CD14-positive monocyte (primary cell): ENCODE measurements around the gene LBR. TPM values are rescaled to one million over a fixed set of nuclear protein-coding genes. Genes with fewer than 3 reads are reported as not detected.

Source experiments
- DNase-seq, 3 donors: peaks; one replicate each; pipeline ENCODE4 v3.0.0-alpha.2; 2011 to 2022
- H2AFZ ChIP-seq: 2 replicates; pipeline ENCODE4 v1.6.0; 2012; ENCODE audit warnings: mild to moderate bottlenecking, low read depth, low read length, inconsistent platforms; ENCODE audit not compliant: insufficient read depth, poor library complexity, severe bottlenecking
- H3K27ac ChIP-seq, 2 donors: 1 replicate in 1 of 2; 2 replicates in 1 of 2; pipeline ENCODE4 v1.5.1; 2012 to 2013; ENCODE audit warnings: low read length in 2 of 2, control low read depth in 1 of 2, inconsistent platforms in 1 of 2, low read depth in 1 of 2, mild to moderate bottlenecking in 1 of 2
- H3K27me3 ChIP-seq, 2 donors: one replicate each; pipeline versions ENCODE4 v1.6.0 to v1.6.1; 2011 to 2013; ENCODE audit warnings: low read length in 2 of 2; ENCODE audit not compliant: control insufficient read depth in 2 of 2, insufficient read depth in 2 of 2
- H3K36me3 ChIP-seq, 2 donors: replicated peaks in 1 of 2; 1 replicate in 1 of 2; 2 replicates in 1 of 2; pipeline versions ENCODE4 v1.5.1 to v1.6.1; 2012 to 2013; ENCODE audit warnings: low read length in 2 of 2, control low read depth in 1 of 2, inconsistent platforms in 1 of 2, mild to moderate bottlenecking in 1 of 2; ENCODE audit not compliant: insufficient read depth in 2 of 2, control insufficient read depth in 1 of 2
- H3K4me1 ChIP-seq, 2 donors: 1 replicate in 1 of 2; 2 replicates in 1 of 2; pipeline versions ENCODE4 v1.5.1 to v1.6.1; 2012 to 2013; ENCODE audit warnings: low read length in 2 of 2, control low read depth in 1 of 2, inconsistent platforms in 1 of 2, mild to moderate bottlenecking in 1 of 2, moderate library complexity in 1 of 2; ENCODE audit not compliant: insufficient read depth in 2 of 2, control insufficient read depth in 1 of 2
- H3K4me2 ChIP-seq: replicated peaks from 2 replicates; pipeline ENCODE3; 2012; ENCODE audit warnings: low read length, moderate library complexity, mild to moderate bottlenecking; ENCODE audit not compliant: poor library complexity, severe bottlenecking; ENCODE audit errors: extremely low read depth
- H3K4me3 ChIP-seq, 3 experiments: fragments of 200-600 bp in 1 of 3; sonication (generic) in 1 of 3; replicated peaks in 1 of 3; 1 replicate in 2 of 3; 2 replicates in 1 of 3; pipeline ENCODE4 v1.5.1; 2011 to 2013; ENCODE audit warnings: low read length in 3 of 3, mild to moderate bottlenecking in 3 of 3, control low read depth in 2 of 3, low read depth in 2 of 3, inconsistent platforms in 1 of 3, moderate library complexity in 1 of 3
- H3K79me2 ChIP-seq: 2 replicates; pipeline ENCODE4 v1.6.0; 2012; ENCODE audit warnings: mild to moderate bottlenecking, control low read depth, inconsistent platforms, low read length, moderate library complexity; ENCODE audit not compliant: insufficient read depth
- H3K9ac ChIP-seq: 2 replicates; pipeline ENCODE4 v1.6.0; 2017; ENCODE audit warnings: low read length, mild to moderate bottlenecking; ENCODE audit not compliant: insufficient read depth, poor library complexity, severe bottlenecking
- H3K9me3 ChIP-seq, 2 donors: replicated peaks in 1 of 2; 1 replicate in 1 of 2; 2 replicates in 1 of 2; pipeline versions ENCODE4 v1.5.1 to v1.6.1; 2012 to 2013; ENCODE audit warnings: low read length in 2 of 2, control low read depth in 1 of 2; ENCODE audit not compliant: control insufficient read depth in 1 of 2, insufficient read depth in 1 of 2
- H4K20me1 ChIP-seq: 2 replicates; pipeline ENCODE4 v1.6.0; 2012; ENCODE audit warnings: mild to moderate bottlenecking, low read length, control low read depth, moderate library complexity; ENCODE audit not compliant: insufficient read depth
- H3K27ac Mint-ChIP-seq, 7 donors: one replicate each; pipeline ENCODE4 v1.8.0; 2020; ENCODE audit warnings: mild to moderate bottlenecking in 7 of 7, mixed read lengths in 7 of 7, moderate library complexity in 6 of 7, inconsistent platforms in 2 of 7
- H3K27me3 Mint-ChIP-seq, 3 donors: one replicate each; pipeline ENCODE4 v1.8.0; 2021 to 2022; ENCODE audit warnings: low read depth in 3 of 3, mild to moderate bottlenecking in 3 of 3, mixed read lengths in 3 of 3, moderate library complexity in 3 of 3, inconsistent platforms in 1 of 3
- H3K36me3 Mint-ChIP-seq, 2 donors: one replicate each; pipeline ENCODE4 v1.8.0; 2020; ENCODE audit warnings: mixed read lengths in 2 of 2, inconsistent platforms in 1 of 2, mild to moderate bottlenecking in 1 of 2
- H3K4me1 Mint-ChIP-seq: one replicate; pipeline ENCODE4 v1.8.0; 2020; ENCODE audit warnings: mild to moderate bottlenecking, mixed read lengths
- H3K4me3 Mint-ChIP-seq, 2 donors: one replicate each; pipeline ENCODE4 v1.8.0; 2020; ENCODE audit warnings: mild to moderate bottlenecking in 2 of 2, mixed read lengths in 2 of 2, moderate library complexity in 1 of 2
- H3K9me3 Mint-ChIP-seq, 7 donors: one replicate each; pipeline ENCODE4 v1.8.0; 2020 to 2022; ENCODE audit warnings: mixed read lengths in 7 of 7, mild to moderate bottlenecking in 6 of 7, moderate library complexity in 6 of 7, inconsistent platforms in 2 of 7
- WGBS: methylation state at CpG from one replicate; pipeline ENCODE4 v1.1.5; 2013; ENCODE audit warnings: missing lambda C conversion rate; ENCODE audit not compliant: insufficient coverage; 5-methylcytosine and 5-hydroxymethylcytosine counted together
- intact Hi-C, 2 donors: fragments of 100-400 bp; cut with micrococcal nuclease; formaldehyde crosslinking; loops; one replicate each; pipeline versions ENCODE4 v1.15.0 to v1.15.1; 2023
- polyA plus RNA-seq, 3 donors: library from polyadenylated mRNA; depleted of rRNA in 1 of 3; unstranded in 2 of 3; stranded (reverse) in 1 of 3; fragments of 300-500 nt in 2 of 3; fragments of >200 nt in 1 of 3; fragmentation: Illumina TruSeq in 2 of 3; gene quantifications; 1 replicate in 2 of 3; 2 replicates in 1 of 3; pipeline ENCODE4 v1.2.3, GENCODE V29; 2012 to 2021
- TF ChIP-seq, protein P1 (sequence below): fragments of 200-600 bp; IDR thresholded peaks from one replicate; pipeline ENCODE4 v1.8.0; 2022; ENCODE audit warnings: antibody characterized with exemption, mild to moderate bottlenecking

The LBR gene
- polyA plus RNA-seq, 3 donors: 31.8 to 125 (median 100) TPM

- Mint-ChIP-seq H3K4me1 (peaks cover 70% of the 10 kb centered on the region), H3K27me3 (peaks cover 0 to 5% (median 0%) of the 10 kb centered on the region in 3 donors), H3K36me3 (peaks cover 14 to 16% of the 10 kb centered on the region in 2 donors), H3K27ac (peak overlapping the region; percentile 65 to 93 (median 91)), H3K4me3 (peak overlapping the region; percentile 65 to 72), H3K9me3 (no peaks in the 10 kb centered on the region)
- Histone ChIP-seq H3K4me2 (peak overlapping the region; percentile 88), H3K36me3 (peaks cover 7 to 10% of the 10 kb centered on the region in 2 donors), H3K4me3 (peak overlapping the region in 1 of 3 experiments; percentile 87), H3K4me1 (peaks cover 58 to 76% of the 10 kb centered on the region in 2 donors), H3K79me2 (peaks cover 76% of the 10 kb centered on the region), H3K27me3 (no peaks in the 10 kb centered on the region), H4K20me1 (peaks cover 60% of the 10 kb centered on the region), H3K9ac (peak overlapping the region; percentile 10), H2AFZ (no peak overlapping the region), H3K27ac (peak overlapping the region; percentile 51 to 82), H3K9me3 (no peaks in the 10 kb centered on the region)
- intact Hi-C loops: loop anchor here in 1 of 2 donors (5.0 kb wide), 2 partner anchors 42 to 577 kb away; no protein-coding TSS in a partner anchor
- no CpG with 5 or more reads among the region's 5 CpGs for WGBS
- TF ChIP-seq, protein P1, sequence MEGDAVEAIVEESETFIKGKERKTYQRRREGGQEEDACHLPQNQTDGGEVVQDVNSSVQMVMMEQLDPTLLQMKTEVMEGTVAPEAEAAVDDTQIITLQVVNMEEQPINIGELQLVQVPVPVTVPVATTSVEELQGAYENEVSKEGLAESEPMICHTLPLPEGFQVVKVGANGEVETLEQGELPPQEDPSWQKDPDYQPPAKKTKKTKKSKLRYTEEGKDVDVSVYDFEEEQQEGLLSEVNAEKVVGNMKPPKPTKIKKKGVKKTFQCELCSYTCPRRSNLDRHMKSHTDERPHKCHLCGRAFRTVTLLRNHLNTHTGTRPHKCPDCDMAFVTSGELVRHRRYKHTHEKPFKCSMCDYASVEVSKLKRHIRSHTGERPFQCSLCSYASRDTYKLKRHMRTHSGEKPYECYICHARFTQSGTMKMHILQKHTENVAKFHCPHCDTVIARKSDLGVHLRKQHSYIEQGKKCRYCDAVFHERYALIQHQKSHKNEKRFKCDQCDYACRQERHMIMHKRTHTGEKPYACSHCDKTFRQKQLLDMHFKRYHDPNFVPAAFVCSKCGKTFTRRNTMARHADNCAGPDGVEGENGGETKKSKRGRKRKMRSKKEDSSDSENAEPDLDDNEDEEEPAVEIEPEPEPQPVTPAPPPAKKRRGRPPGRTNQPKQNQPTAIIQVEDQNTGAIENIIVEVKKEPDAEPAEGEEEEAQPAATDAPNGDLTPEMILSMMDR: no peak
- peak in 2 of 3 donors; percentile 75 to 78 for DNase-seq
Measured at GRCh38 chr1:225425201-225425786, 2.5 kb downstream of the LBR start.

DNA sequence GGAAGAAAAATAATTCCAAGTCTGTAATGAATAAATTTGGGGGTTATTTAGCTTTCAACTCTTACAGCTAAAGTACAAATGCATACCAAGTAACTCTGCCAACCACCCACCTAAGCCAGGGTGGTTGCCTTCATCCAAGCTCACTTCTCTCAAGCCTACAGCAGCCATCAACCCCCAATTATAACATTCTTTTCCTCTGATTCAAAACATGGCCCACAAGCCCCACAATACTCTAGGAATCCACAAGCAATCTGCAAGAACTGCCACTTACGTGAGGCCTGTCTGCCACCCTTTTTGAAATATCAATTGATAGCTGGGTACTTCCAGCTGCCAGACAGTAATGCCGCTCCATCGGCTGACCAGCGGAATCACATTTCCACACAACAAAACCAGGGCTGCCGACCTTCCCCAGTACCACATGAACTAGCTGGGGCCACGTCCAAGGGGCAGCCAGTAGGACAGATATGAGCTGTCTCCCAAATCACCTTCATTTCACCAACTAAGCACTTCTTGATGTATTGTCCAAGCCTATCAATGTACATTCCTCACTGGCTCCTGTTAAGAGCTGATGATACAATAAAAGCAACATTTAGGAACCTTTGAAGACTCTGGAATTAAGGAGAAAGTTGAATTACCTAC lies 3.2 kb downstream of the LBR start:
- peak overlapping the region; percentile 65 to 93 (median 89) for H3K27ac Mint-ChIP-seq
- Histone ChIP-seq H3K9me3 (no peaks in the 10 kb centered on the region), H3K27me3 (no peaks in the 10 kb centered on the region), H4K20me1 (peaks cover 65% of the 10 kb centered on the region), H3K36me3 (peaks cover 8 to 16% of the 10 kb centered on the region in 2 donors), H3K27ac (peak overlapping the region; percentile 51 to 82), H2AFZ (no peak overlapping the region), H3K79me2 (peaks cover 83% of the 10 kb centered on the region), H3K4me3 (peak overlapping the region in 1 of 3 experiments; percentile 87), H3K4me1 (peaks cover 57 to 75% of the 10 kb centered on the region in 2 donors), H3K9ac (peak overlapping the region; percentile 10), H3K4me2 (peak overlapping the region; percentile 88)
- TF ChIP-seq, protein P1: no peak
- 89% methylated on average over 5 of the region's 6 CpGs for WGBS
- H3K9me3 Mint-ChIP-seq: no peaks in the 10 kb centered on the region
- peaks cover 0 to 5% (median 0%) of the 10 kb centered on the region in 3 donors for H3K27me3 Mint-ChIP-seq
- intact Hi-C loops: loop anchor here in 1 of 2 donors (5.0 kb wide), 2 partner anchors 43 to 578 kb away; no protein-coding TSS in a partner anchor
- H3K36me3 Mint-ChIP-seq: peaks cover 19 to 20% of the 10 kb centered on the region in 2 donors
- H3K4me1 Mint-ChIP-seq: peaks cover 67% of the 10 kb centered on the region
- DNase-seq: no peak
- peak overlapping the region; percentile 65 to 72 for H3K4me3 Mint-ChIP-seq
